Bronchial epithelial cell (primary cell): Measurements from ENCODE around the gene CTTNBP2. TPM values are rescaled to one million over a fixed set of nuclear protein-coding genes. Genes with fewer than 3 reads are reported as not detected.

Experiments used
- DNase-seq: peaks from one replicate; pipeline ENCODE4 v3.0.0-alpha.2; 2010; ENCODE audit warnings: low read depth
- FAIRE-seq: peaks from 2 replicates; lab custom pipeline; 2011; peaks lifted over from hg19 to GRCh38; lab: Jason Lieb, UNC
- H3K27me3 ChIP-seq: 2 replicates; pipeline ENCODE4 v1.5.1; 2011; ENCODE audit warnings: low read length; ENCODE audit not compliant: control insufficient read depth, insufficient read depth
- H3K36me3 ChIP-seq: 2 replicates; pipeline ENCODE4 v1.5.1; 2011; ENCODE audit warnings: low read length; ENCODE audit not compliant: control insufficient read depth, insufficient read depth
- H3K4me3 ChIP-seq: 2 replicates; pipeline ENCODE4 v1.5.1; 2011; ENCODE audit warnings: mild to moderate bottlenecking, low read depth, low read length, control low read depth
- CTCF ChIP-seq: IDR thresholded peaks from 2 replicates; pipeline ENCODE4 v1.5.1; 2011; ENCODE audit warnings: mild to moderate bottlenecking, moderate library complexity, low read length, control low read depth, inconsistent platforms; ENCODE audit not compliant: insufficient read depth, severe bottlenecking
- total RNA-seq: library from RNA; depleted of rRNA; stranded (reverse); fragments of >200 nt; gene quantifications from 2 replicates; pipeline ENCODE4 v1.2.1, GENCODE V29; 2014

CTTNBP2 gene
- total RNA-seq, 1 donor from 2014 or later: 0.26 TPM

- FAIRE-seq (no peak), DNase-seq (no peak)
- Histone ChIP-seq H3K27me3 (no peaks in the 10 kb centered on the region), H3K4me3 (no peak overlapping the region), H3K36me3 (no peaks in the 10 kb centered on the region)
- no peak for TF ChIP-seq CTCF
Measured at GRCh38 chr7:117675497-117676435, 197.5 kb downstream of the CTTNBP2 start.

- no peak for TF ChIP-seq CTCF
- H3K27me3 ChIP-seq: no peaks in the 10 kb centered on the region
- no peak for DNase-seq
- no peaks in the 10 kb centered on the region for H3K36me3 ChIP-seq
- no peak for FAIRE-seq
- no peak overlapping the region for H3K4me3 ChIP-seq
Measured at GRCh38 chr7:117674617-117675016, 198.6 kb downstream of the CTTNBP2 start.

- no peaks in the 10 kb centered on the region for H3K36me3 ChIP-seq
- peak overlapping the region; percentile 21 for H3K4me3 ChIP-seq
- DNase-seq: peak; percentile 72
- no peak for FAIRE-seq
- no peaks in the 10 kb centered on the region for H3K27me3 ChIP-seq
- peak; percentile 15 for TF ChIP-seq CTCF
Measured at GRCh38 chr7:117673839-117674238, 199.4 kb downstream of the CTTNBP2 start.

- Histone ChIP-seq H3K4me3 (peak overlapping the region; percentile 21), H3K27me3 (no peaks in the 10 kb centered on the region), H3K36me3 (no peaks in the 10 kb centered on the region)
- TF ChIP-seq CTCF: no peak
- FAIRE-seq: no peak
- peak; percentile 40 for DNase-seq
Measured at GRCh38 chr7:117673367-117673766, 199.9 kb downstream of the CTTNBP2 start.

- FAIRE-seq (no peak), DNase-seq (no peak)
- H3K27me3 ChIP-seq: no peaks in the 10 kb centered on the region
- no peaks in the 10 kb centered on the region for H3K36me3 ChIP-seq
- no peak for TF ChIP-seq CTCF
- no peak overlapping the region for H3K4me3 ChIP-seq
Measured at GRCh38 chr7:117672453-117672852, 200.8 kb downstream of the CTTNBP2 start.
